HG03575 (cell line): Measurements from ENCODE around the gene KCNJ9.

ENCODE experiments used
- ATAC-seq: cut with Tn5 transposase; IDR thresholded peaks from one replicate; pipeline ENCODE4 v1.9.1; 2021; ENCODE audit not compliant: unreplicated experiment, insufficient number of reproducible peaks, low FRiP score; ENCODE audit errors: extremely low read depth

The KCNJ9 gene

GRCh38 chr1:160133990-160134770 lies 52.8 kb downstream of the KCNJ9 start:
- no peak for ATAC-seq

- no peak for ATAC-seq
These were observed 53.6 kb downstream of the KCNJ9 start for GRCh38 chr1:160134791-160135572.

GRCh38 chr1:160136121-160136925 lies 55.0 kb downstream of the KCNJ9 start:
- no peak for ATAC-seq

- ATAC-seq: no peak
These were observed 55.5 kb downstream of the KCNJ9 start for GRCh38 chr1:160136926-160137200.

- no peak for ATAC-seq
These were observed 56.0 kb downstream of the KCNJ9 start for GRCh38 chr1:160137216-160137862.

GRCh38 chr1:160139840-160140239 lies 58.5 kb downstream of the KCNJ9 start:
- ATAC-seq: no peak
